ENCODE results near the gene KANSL2. TPM values are rescaled to one million over a fixed set of nuclear protein-coding genes. Genes with fewer than 3 reads are reported as not detected.

The KANSL2 gene
- total and polyA plus RNA-seq, 2 donors (not counting 3 experiments of a cell fraction or from before 2014, with no cell fraction given): 30.5 to 35.8 TPM

- CTCF ChIA-PET: interaction anchor here (0.5 to 6.3 kb wide), 49 partner anchors 10 to 816 kb away, joined by 3 to 166 read pairs (median 4); partner anchors contain the start of genes ASB8, CCDC184 and TMEM106C
These were observed 63.5 kb downstream of the KANSL2 start for GRCh38 chr12:48618541-48618940.

More at GRCh38 chr12:48618541-48618940, 63.5 kb downstream of the KANSL2 start:
- H3K4me1 ChIP-seq (ENCODE audit: control insufficient read depth, extremely low read depth, insufficient read depth, low read length): no peaks in the 10 kb centered on the region
- no peak overlapping the region for H3K4me3 ChIP-seq (replicated peaks in 1 of 3; ENCODE audit: insufficient read depth in 1 of 3, low read depth in 1 of 3, low read length in 3 of 3)
- H3K9ac ChIP-seq (replicated peaks; ENCODE audit: extremely low read depth, insufficient read depth, low read length): no peak overlapping the region
- no peak overlapping the region for H2AFZ ChIP-seq (ENCODE audit: low read depth, low read length)
- no peaks in the 10 kb centered on the region for H3K36me3 ChIP-seq (ENCODE audit: control insufficient read depth in 2 of 2, extremely low read depth in 1 of 2, insufficient read depth in 2 of 2, low read length in 2 of 2)
- H3K79me2 ChIP-seq (ENCODE audit: control insufficient read depth, insufficient read depth, low read length): no peaks in the 10 kb centered on the region
- DNase-seq (ENCODE audit: low read depth, low spot score) (peak; percentile 75), FAIRE-seq (peak; percentile 89)
- intact Hi-C loops (cut with micrococcal nuclease): loop anchor here (1.0 to 10.0 kb wide), 6 partner anchors 76 to 654 kb away; partner anchors contain the start of gene TMEM106C
- H3K27ac ChIP-seq (ENCODE audit: insufficient read depth, low read depth, low read length): no peak overlapping the region
- dilution Hi-C loops (cut with MboI; ENCODE audit: extremely low pct_ligation_motif_present, low sequenced_read_pairs): no loop called here
- no TSS peak for BruUV-seq (replicated peaks)
- POLR2A ChIA-PET: no interaction called here
- no peak overlapping the region for H3K4me2 ChIP-seq (ENCODE audit: insufficient read depth, low read length)
- H3K9me3 ChIP-seq (replicated peaks; ENCODE audit: control insufficient read depth, insufficient read depth, low read length): no peaks in the 10 kb centered on the region
- peak; percentile 93 to 95 for TF ChIP-seq CTCF (IDR thresholded peaks at IDR 0.05; ENCODE audit: extremely low read depth in 1 of 2, insufficient read depth in 1 of 2, low read depth in 1 of 2, low read length in 2 of 2)
- TF ChIP-seq MYC (IDR thresholded peaks at IDR 0.05; ENCODE audit: low read depth, low read length): no peak
- TF ChIP-seq MAX (IDR thresholded peaks at IDR 0.05; ENCODE audit: insufficient read depth, insufficient read length): no peak
- no peak for TF ChIP-seq GATA2 (IDR thresholded peaks at IDR 0.05; ENCODE audit: insufficient read depth, insufficient read length, low read depth, low read length)
- TF ChIP-seq FOS (IDR thresholded peaks at IDR 0.05; ENCODE audit: borderline replicate concordance, insufficient read depth, low read length): no peak
- no peak for TF ChIP-seq POLR2AphosphoS5 (IDR thresholded peaks at IDR 0.05; ENCODE audit: insufficient read depth, low read depth, low read length)
- peaks cover 12 to 15% of the 10 kb centered on the region in 2 experiments for H3K27me3 ChIP-seq (ENCODE audit: control insufficient read depth in 2 of 2, insufficient read depth in 2 of 2, low read length in 2 of 2)
- H4K20me1 ChIP-seq (replicated peaks; ENCODE audit: control insufficient read depth, extremely low read depth, insufficient read depth, low read length): no peaks in the 10 kb centered on the region
- H3K9me1 ChIP-seq (replicated peaks; ENCODE audit: control insufficient read depth, extremely low read depth, insufficient read depth, low read length): no peaks in the 10 kb centered on the region
